Stimulated activated naive CD4-positive, alpha-beta T cell treated with Interleukin-2 at 50 U/mL for 16 hours (primary cell): ENCODE data around the gene TRAF5.

Source experiments
- DNase-seq: peaks from one replicate; lab custom pipeline; 2025; lab: John Stamatoyannopoulos, UW

The TRAF5 gene

DNA sequence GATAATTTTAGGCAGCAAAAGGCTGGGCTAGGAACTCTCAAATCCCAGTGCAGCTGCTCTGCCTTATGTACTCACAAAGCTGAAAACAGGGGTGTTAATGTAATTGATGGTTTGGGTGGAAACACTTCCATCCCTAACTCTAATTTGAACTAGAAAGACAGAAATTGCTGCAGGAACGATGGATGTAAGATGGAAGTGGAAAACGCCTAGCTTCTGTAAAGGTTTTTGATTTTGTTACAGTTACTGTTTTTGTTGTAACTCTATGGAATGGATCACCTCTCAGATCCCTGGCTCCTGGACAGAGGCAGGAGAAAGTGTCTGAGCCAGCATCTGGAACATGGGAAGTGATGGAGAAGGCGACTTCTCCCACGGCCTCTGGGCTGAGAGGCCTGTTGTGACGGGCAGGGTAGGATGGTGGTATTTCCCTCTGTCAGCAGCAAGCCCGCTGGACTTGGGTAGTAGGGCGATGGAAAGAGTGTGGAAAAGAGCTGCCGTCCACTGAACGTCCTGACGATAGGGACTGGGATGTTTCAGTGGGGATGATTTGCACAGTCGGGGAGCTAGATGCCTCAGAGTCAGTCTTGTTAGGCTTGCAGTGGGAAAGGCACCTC, 1.6 kb downstream of the TRAF5 start:
- DNase-seq, result no peak

DNA sequence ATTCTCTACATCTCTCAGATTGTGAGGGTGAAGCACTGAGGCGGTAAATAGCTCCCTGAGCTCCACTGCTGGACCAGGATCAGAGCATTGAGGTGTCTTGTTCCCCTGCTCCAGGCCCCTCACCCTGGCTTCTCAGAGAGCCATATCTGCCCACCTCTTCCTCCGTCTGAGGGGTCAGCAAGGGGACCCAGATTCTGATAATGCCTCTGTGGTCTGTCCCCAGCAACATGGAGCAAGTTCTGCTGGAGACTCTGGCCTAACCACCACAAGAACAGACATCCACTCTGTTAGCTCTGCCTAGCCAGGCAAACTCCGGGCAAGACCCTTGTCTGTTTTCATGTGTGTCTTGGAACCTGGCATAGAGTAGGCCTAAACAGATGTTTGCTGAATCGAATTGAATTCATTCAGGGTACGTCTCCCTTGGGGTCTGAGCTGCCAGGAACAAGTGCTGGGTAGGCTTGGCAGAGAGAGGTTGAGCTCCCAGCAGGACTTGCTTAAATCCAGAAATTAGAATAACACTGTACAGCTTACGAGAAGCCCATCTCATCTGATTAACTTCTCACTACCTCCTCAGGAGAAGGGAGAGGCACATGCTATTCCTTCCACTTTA, 2.3 kb downstream of the TRAF5 start:
- DNase-seq, result no peak

DNA sequence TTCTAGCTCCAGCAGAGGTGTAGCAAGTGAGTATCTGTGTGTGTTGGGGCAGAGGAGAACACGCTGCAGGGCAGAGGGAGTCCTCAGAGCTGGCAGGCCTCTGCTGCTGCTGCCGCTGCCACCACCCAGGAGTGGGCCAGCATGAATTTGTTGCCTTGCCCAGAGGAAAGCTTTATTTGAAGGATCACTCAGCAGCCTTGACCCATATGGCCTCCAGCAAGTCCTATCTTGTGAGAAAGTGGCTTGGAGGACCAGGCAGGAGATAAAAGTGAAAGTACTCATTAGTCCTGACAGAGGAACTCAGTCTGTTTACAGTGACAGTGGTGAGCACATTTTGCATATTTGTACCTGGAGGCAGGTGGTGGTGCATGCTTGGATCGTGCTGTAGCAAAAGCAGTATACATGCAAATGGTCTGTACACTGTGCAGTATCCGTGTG, 3.1 kb downstream of the TRAF5 start:
- DNase-seq, result no peak

DNA sequence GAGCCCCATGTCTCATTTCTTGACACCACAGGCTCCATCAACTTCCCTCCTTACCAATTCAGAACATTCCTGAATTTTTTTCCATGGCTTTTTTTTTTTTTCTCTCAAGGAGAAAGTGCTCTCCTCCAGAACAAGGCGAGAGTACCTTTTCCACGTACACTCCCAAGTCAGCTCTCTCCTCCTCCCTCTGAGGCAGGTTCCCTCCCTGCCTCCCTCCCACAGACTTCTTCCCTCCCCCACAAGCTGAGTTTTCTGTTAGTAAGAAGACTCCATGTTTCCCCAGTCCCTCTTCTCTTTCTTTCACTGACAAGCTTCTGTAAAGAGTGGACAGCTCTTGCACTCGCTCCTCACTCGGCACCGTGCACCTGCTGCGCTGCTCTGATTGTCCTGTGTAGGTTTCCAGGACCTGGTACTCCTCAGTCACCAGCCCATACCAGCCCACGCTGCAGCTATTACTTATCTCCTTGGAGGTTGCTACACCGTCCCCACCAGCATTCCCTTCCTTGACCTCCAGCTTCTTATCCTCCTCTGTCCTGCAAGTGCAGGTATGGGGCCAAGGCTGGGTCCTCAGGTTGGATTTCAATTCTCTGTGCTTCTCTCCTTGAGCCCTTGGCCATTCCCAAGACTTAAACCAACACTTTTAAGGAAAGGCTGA, 3.8 kb downstream of the TRAF5 start:
- no peak for DNase-seq

DNA sequence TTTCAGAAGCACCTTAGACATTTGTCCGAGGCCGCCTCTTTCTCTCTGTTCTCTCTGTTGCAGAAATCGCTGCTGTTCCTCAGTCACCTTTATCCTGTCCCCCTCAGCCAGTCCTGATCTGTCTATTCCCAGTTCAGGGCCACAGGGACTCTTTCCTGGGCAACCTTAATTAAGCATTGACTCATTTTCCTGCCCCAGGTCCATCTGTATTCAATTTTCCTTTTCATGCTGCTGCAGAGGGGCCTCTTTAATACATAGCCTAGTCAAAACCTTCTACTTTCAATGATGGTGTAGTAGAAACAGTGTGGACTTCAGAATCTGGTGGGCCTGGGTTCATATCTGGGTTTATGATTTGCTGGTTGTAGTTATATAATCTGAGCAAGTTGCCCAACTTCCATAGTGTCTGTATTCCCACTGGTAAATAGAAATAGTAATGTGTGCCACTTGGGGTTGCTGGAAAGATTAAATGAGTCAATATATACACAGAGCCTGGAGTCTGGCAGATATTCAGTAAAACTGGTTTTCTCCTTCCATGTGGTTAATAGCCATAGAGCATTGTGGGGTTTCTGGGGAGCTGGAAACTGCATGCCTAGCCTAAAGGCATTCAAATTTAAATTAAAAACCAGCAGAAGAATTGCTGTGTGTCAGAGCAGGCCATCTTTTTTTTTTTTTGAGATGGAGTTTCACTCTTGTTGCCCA, 4.5 kb downstream of the TRAF5 start:
- DNase-seq, result no peak

DNA sequence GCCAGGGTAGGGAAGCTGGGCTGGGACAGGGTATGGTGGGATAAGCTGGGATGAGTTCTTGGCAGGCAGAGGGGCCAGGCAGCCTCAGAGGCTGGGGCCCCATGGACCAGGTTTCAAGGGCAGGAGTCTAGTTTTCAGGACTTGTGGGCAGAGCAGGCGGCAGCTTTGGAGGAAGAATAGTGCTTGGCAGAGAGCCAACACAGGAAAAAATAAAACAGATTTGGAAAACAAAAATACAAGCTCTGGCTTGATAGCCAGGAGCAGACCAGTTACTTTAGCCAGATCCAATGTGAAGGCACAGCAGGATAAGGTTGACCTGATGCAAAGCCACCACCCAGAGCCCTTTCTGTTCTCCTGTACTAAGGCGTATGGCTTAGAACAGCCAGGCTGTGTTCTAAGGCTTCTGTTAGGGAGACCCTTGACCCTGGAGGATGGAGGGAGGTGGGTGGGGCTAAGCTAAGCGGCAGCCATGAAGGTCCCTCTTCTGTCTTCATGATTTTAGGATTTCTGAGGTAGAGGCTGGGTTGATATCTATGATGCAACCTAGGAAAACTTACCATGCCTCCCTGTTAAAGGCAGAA, 5.5 kb downstream of the TRAF5 start:
- no peak for DNase-seq

DNA sequence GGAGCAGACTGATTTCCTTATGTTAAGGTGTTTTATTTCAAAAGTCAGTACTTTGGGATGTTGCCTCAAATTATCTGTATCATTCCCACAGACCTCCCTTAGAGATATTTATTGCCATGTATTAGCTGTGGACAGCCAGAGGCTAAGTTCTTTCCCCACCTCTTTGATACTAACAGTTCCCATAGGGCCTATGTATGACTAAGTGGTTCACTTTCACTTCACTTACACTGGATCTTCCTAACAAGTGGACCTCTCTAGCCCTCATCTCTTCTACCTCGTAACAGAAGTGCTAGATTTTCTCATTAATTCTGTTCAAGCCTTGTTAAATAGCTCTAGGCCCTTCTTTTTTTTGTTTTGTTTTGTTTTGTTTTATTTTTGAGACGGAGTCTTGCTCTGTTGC, 6.2 kb downstream of the TRAF5 start:
- DNase-seq, result no peak

DNA sequence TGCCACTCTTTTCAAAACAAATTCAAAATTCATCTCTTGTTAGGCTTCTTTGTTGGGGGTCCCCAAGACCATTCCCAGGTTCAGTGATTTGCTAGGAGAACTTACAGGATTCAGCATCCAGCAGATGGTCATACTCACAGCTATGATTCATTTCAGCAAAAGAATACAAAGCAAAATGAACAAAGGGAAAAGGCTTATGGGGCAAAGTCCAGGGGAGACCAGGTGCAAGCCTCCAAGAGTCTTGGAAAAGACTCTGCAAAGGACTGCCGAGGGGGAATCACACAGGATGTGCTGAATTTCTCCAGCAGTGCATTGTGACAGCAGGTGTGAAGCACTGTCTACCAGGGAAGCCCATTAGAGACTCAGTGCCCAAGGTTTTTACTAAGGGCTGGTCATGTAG, 7.3 kb downstream of the TRAF5 start:
- DNase-seq, result no peak

DNA sequence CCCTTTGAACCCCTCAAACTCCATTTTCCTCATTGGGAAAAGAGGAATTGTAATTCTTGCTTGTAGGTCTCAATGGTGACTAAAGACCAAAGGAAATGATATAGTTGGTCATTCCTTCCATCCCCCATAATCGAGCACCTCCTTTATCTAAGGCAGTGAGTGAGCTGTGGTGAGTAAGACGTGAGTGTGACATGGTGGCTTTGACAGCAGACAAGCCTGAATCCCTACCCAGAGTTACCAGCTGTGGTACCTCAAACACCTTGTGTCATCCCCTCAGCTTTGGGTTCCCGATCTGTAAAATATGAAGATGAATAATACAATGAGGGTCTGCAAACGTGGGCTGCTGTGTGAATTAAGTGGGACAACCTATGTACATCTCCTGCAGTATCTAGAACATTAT, 8.4 kb downstream of the TRAF5 start:
- no peak for DNase-seq

DNA sequence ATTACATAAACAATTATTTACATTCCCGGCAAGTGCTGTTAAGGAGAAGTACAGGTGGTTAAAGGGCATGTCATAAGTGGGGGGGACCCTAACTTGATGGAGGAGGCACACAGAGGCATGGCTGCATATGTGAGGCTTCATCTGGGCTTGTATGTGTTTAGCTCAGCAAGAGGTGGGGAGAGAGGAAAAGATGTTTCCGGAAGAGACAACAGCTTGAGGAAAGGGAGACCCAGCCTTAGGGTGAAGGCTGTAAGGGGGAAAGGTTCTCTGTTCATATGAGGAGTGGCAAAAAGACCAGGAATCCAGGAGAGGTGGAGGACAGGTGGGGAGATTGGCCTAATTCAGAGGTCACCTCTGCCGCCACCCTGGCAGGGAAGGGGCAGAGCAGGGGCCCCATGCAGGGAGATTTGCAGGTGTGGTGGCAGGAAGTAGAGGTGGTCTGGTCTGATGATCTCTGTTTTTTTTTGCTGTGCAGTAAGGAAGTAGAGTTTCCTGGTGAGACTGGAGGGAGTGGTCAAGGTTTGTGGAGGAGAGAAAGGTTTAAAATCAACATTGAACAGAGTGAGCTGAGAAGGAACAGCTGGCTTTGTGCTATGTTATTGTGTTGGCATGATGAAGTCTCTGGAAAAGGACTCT, 9.0 kb downstream of the TRAF5 start:
- no peak for DNase-seq

DNA sequence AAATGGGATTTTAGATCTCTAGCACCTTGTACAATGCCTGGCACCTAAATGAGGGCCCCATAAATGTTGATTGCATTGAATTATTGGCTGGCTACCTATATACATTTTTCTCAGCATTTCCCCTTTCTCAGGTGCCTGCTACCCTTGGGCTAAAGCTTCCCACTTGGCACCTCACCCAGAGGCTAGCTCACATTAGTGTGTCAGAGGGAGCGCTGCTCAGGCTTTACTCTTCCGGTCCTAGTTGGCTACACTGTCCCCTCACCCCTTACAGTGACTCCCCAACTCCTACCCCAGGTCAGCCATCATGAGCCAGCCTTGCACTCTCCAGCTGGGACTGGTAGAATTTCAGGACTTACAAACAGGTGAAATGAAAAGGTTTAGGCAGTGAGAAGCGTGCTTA, 9.5 kb downstream of the TRAF5 start:
- no peak for DNase-seq

DNA sequence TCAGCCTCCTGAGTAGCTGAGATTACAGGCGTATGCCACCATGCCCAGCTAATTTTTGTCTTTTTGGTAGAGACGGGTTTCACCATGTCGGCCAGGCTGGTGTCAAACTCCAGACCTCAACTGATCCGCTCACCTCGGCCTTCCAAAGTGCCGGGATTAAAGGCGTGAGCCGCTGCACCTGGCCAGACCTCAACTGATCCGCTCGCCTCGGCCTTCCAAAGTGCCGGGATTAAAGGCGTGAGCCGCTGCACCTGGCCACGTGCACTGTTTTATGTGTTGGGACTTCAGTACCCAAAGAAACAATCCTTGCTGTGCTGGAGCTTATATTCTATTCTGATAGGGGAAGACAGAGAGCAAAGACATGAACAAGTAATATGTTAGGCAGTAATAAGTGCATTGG, 10.1 kb downstream of the TRAF5 start:
- DNase-seq, result no peak

DNA sequence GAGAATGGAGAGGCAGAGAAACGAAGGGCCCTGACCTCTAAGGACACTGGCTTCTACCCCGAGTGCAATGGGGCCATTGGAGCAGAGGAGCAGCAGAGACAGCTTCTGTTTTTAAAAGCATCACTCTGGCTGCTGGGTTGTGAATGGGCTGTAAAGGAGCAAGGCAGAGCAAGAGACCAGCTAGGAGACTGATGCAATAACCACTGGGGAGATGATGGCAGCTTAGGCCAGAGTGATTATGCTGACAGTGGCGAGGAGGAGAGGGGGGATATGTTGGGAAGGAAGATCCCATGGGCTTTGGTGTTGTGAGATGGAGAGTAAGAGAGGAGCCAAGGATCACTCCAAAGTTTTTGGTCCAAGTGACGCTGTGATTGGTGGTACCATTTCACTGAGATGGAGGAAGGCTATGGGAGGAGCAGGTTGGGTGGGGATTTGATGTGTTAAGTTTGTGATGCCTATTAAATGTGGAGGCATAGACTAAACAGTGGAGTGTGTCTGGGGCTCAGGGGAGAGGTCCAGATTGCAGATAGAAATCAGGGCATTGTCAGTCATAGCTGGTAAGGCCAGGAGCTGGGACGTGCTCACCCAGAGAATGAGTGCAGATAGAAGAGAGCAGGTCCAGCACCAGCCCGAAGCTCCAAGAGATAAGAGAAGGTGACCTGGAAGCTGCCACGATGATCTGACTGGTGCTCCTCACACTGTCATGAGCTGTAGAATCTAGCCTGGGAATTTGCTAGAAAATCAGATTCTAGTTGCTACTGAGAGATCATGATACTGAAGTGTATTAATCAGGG, 11.0 kb downstream of the TRAF5 start:
- DNase-seq, result no peak

DNA sequence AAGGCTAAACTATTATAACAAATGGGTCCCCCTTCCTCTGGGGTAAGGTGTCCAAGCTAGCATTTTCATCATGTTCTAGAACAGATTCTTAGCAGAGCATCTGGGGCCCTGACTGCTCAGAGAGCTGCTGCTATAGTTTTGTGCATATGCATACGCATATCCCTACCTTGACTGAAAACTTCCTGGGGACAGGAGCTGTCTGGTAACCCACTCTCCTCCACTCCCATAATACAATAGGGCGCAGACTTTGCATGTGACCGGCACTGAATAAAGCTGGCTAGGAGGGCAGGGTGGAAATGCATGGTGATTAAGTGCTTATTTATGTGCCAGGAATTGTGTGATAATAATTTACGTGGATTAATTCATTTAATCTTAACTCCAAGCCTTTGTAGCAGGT, 11.6 kb downstream of the TRAF5 start:
- no peak for DNase-seq

DNA sequence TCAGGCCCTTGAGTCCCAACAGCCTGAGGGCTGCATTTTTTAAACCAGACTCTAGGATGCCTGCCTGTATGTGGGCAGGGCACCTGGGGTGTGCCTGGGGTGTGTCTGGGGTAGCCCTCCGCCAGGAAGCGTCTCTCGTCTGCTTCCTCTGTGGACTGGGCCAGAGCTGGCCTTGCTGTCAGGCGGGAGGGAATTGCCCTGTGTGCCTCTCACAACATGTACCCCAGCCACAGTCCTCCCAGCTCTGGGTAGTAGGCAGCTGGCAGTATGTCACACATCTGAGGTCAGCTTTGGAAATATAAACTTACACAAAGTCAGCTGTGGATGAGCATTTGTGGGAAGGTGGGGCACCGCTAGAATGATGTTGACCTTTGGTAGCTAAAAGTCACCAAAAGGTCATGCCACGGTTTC, 13.0 kb downstream of the TRAF5 start:
- DNase-seq, result no peak

DNA sequence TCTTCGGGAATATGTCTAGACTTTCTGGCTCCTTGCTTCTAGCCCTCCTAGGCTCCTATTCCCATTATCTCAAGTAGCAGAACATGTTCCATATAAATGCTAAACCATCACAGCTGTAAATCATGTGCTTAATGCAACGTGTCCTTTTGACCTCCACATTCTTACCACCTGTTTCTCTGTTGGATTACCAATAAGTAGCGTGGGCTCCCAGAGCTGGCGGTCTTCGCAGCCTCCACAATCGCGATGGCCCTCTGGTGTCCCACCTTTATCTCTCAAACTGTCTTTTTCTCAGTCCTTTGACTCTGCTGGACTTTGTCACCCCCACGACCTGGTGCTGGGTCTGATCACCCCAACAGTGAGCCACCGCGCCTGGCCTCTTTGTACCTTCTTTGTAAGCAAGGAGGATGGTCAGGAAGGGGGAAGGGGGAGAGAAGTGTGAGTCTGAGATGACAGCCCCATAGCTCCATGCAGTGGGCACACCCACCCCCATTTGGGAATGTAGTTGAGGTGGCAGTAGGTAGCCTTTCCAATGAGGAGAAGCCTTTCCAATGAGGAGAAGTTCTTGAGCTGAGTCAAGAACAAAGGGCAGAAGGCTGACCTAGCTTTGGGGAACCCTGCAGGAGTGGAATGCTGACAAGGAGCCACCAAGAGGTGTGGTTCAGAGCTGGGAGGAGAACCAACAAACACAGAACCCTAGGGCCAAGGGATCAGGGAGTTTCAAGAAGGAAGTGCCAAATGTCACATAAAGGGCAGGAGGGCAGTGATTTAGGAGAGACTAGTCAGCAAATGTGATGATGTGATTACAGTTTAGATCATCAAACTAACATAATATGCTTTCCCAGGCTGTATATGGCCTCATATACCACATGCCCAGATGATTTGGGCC, 14.2 kb downstream of the TRAF5 start:
- no peak for DNase-seq

DNA sequence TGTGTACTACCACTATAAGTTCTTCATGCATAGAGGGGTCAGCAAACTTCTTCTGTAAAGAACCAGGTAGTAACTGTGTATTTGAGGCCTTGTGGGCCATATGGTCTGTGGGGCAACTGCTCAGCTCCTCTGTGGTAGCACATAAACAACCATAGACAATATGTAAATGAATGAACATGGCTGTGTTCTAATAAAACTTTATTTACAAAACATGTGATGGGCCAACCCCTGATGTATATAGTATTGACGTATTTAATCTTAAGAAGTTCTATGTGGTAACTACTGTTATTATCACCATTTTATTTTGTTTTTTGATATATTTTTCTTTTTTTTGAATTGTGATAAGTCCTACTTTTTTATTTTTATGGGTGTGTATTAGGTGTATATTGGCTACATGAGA, 15.4 kb downstream of the TRAF5 start:
- DNase-seq, result no peak

DNA sequence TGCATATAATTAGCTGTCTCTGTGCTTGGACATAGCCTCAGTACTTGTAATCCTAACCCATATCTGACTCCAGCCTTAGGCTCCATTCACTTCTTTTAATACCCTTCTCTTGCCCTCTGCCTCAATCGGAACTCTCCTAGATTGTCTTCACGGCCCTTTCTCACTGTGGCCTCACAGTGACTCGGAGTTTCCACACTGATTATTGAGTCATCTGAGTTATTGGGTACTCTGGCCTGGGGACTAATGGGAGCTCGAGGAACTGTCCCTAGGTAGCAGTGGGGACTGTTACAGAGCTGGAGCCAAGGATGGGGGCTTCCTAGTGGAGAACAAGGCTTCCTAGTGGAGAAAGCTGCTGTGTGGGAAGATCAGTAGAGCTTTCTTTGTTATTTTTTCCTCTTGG, 17.0 kb downstream of the TRAF5 start:
- DNase-seq, result no peak

DNA sequence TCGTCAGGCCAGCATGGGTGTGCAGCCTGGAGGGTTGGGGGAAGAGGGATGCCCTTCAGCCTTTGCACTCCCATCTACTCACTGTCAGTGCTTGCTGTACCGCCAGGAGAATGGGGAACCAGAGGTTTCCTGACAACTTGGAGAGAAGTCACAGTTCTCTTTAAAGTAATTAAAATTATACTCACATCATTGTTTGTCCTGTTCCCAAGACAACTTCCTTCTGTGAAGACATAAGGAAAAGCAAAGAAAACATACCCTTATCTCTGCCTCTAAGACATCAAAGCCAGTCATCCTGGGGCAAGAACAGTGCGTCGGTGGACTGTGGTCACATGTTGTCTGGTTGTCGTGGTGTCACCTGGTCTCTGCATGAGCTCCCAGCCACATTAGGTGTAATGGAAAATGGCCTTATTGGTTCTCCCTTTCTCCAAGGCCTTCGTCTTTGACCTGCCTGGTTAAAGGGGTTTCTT, 17.6 kb downstream of the TRAF5 start:
- no peak for DNase-seq

DNA sequence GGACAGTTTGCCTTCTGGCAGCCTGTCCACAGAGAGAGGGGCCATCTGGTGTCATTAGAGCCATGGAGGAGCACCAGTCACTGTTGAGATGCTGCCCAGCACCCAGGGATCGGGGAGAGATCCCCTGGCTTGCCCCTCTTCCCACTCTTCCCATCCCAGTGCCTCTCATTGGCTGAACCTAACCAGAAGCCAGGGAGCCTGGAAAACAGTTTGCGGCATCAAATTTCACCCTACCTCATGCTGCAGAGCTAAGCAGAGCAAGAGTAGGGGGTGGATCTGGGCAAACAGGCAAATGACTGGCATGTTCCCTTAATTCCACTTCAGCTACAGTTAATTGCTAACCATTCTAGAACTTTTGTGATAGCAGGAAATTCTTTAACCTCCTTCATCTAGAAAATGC, 19.1 kb downstream of the TRAF5 start:
- no peak for DNase-seq
